ENCODE measurements around the gene C5AR1.
"Not testable (repeated sequence)": the region's sequence is repeated elsewhere in the genome, so short reads cannot be mapped to it uniquely, and the experiment has no call there.

C5AR1 gene

DNA sequence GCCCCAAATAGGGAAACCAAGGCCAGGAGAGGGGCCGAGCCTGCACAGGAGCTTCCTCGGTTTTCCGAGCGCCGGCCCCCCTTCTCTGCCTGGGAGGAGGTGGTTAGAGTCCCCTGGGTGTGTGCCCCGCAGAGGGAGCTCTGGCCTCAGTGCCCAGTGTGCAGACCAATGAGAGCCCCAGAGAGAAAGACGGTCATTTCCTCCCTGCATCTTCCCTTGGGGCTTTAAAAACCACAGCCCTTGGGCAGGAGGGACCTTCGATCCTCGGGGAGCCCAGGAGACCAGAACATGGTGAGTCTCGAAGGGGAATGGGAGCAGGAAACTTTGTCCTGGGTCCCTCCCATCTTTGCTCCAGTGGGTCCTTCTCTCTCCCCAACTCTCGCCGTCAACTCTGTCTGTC is at the start of gene C5AR1:
Gene C5AR1 (plus strand): TSS at position 254 of the 400 bp plus-strand sequence. CDS start 35 bp downstream, at position 289.
- no peak for DNase-seq

- DNase-seq = no peak
Observed at GRCh38 chr19:47260476-47260875, 49.2 kb upstream of the C5AR1 start.

DNA sequence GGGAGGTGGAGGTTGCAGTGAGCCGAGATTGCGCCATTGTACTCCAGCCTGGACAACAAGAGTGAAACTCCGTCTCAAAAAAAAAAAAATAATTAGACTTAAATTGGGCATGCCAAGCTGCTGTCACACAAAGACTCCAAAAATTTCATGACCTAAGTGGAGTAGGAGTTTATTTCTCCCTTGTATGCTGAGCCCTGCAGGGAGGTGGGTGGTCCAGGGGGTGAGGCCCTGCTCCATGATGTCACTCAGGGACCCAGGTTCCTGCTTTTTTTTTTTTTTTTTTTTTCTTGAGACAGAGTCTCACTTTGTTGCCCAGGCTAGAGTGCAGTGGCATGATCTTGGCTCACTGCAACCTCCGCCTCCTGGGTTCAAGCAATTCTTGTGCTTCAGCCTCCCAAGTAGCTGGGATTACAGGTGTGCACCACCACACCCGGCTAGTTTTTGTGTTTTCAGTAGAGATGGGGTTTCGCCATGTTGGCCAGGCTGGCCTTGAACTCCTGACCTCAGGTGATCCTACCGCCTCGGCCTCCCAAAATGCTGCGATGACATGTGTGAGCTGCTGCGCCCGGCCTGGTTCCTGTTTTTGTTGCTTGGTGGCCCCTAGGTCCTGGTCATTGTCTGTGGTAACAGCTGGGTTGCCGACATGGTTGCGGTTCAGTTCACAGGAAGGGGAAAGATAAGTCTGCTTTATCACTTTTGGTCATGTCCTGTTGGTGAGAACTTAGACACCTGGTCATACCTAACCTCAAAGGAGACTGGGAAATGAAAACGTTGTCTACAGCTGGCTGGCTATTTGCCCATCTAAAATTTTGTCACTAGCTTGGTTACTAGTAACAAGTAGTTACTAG is 47.5 kb upstream of the C5AR1 start:
- not testable (repeated sequence) for DNase-seq

DNA sequence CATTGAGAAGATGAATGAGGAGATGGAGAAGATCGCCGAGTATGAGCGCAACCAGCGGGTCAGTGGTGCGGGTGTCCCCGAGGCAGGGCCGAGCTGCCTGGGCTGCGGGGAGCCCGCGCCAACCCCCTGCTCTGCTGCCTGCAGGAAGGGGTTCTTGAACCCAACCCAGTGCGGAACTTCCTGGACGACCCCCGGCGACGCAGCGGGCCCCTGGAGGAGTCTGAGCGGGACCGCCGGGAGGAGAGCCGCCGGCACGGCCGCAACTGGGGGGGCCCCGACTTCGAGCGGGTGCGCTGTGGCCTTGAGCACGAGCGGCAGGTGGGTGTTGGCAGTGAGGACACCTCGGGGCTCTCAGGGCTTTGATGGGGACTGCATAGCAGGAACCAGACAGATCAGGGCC is 45.0 kb upstream of the C5AR1 start:
- DNase-seq = no peak

- no peak for DNase-seq
Observed at GRCh38 chr19:47266401-47266941, 43.2 kb upstream of the C5AR1 start.

- DNase-seq = no peak
Observed at GRCh38 chr19:47267350-47267759, 42.3 kb upstream of the C5AR1 start.

DNA sequence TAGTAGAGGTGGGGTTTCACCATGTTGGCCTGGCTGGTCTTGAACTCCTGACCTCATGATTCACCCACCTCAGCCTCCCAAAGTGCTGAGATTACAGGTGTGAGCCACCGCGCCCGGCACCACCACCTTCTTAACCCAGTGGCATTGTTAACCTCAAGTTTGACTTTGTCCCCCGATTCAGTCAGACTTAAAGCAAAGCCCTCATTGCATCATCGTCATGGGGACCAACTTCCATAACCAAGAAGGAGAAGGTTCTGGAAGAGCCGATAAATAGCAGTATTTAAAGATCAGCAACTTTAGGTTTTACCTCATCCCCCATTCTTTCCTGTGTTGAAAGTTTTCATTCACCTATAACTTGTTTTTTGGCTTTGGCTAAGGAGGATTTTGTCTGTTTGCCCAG is 41.6 kb upstream of the C5AR1 start:
- DNase-seq = no peak

- no peak for DNase-seq
Observed at GRCh38 chr19:47269596-47269995, 40.1 kb upstream of the C5AR1 start.

- no peak for DNase-seq
Observed at GRCh38 chr19:47270408-47270807, 39.3 kb upstream of the C5AR1 start.

DNA sequence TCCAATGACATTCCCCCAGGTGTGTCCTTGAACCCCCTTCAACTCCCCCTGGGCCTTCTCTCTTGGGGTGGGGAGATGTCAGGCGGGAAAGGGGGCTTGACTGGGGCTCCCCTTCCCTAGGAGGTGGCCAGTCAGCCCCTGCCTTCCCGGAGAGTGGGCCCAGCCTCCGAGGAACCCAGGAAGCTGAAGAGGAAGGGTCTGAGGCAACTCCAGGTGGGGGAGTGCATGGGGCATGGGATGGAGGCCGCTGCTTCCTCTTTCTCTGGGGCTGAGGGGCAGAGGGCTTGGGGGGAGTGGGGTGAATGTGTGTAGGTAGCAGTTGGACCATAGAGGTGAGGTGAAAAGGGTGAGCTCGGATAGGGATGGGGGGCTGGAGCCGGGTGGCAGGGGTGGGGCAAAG is 37.7 kb upstream of the C5AR1 start:
- no peak for DNase-seq

GRCh38 chr19:47272448-47273312 is 37.0 kb upstream of the C5AR1 start:
- DNase-seq = no peak

DNA sequence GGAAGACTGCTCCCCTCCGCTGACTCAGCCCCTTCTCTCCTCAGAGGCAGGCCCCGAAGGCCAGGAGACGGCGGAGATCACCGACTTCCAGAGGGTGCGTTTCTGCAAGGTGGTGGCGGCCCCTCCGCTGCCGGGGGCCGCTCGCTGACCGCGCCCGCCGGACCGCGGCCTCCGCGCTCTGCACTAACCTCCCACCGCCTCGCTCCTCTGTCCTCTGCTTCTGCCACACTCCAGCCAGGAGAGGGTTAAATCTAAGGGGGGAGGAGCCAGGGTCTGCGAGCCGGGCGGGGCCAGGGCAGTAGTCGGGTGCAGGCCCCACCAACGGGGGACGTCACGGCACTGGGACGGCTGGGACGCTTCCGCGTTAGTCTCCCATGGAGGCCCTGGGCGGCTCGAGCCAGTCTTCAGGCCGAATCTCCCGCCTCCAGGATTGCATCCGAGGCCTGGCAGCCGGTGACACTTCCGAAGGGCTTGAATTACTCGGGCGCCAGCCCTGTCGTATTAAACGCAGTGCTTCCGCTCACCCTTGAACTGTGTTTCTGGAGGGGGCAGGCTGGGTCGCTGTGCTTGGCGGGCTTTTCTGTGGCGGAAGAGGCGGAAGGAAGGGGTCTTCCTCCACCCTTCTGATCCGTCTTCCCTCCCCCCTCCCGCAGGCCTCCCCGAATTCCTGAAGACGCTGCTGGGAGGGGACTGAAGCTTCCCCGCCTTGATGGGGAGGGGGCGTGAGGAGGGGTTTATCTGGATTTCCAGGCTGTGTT is 36.2 kb upstream of the C5AR1 start:
- peak; percentile 95 for DNase-seq

- DNase-seq = peak; percentile 93
Observed at GRCh38 chr19:47274071-47274890, 35.4 kb upstream of the C5AR1 start, which contains the start of gene INAFM1. TSS of gene INAFM1 (plus strand) at chr19:47274885. CDS start at chr19:47274920, 35 bp downstream.

- peak; percentile 33 for DNase-seq
Observed at GRCh38 chr19:47274891-47275761, 34.5 kb upstream of the C5AR1 start.

DNA sequence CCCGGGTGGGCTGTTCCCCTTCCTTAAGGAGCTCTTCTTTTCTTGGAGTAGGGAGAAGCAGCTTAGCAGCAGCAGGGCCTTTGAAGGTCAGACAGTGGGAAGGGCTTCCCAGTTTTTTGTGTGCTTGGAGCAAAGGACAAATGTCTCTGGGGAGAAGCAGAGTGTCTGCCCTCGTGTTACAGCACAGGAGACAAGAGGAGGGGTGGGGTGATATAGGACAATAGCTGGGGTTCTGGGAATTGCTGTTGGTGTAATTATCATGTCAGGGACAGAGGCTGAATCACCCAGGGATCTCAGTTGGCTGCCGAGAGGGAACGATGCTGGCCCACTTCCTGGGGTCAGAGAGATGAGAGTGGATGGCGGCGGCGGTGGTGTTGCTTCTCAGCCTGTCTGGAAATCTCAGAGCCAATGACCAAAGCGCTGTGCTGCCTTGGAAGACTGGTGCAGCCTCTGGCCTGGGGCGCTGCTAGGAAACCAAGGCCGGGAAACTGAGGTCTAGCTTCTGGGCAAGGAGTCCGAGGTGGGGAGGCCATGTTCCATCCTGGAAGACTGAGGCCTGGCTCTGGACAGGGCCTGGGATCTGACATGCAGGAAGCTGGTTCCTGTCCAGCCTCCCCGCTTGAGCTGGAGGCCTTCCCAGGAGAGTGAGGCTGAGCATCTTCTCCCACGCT is 33.7 kb upstream of the C5AR1 start:
- DNase-seq = peak; percentile 59

- not testable (repeated sequence) for DNase-seq
Observed at GRCh38 chr19:47276513-47276912, 33.1 kb upstream of the C5AR1 start.

- DNase-seq = peak; percentile 32
Observed at GRCh38 chr19:47280183-47280797, 29.4 kb upstream of the C5AR1 start.

GRCh38 chr19:47283405-47284059 is 26.1 kb upstream of the C5AR1 start:
- no peak for DNase-seq

GRCh38 chr19:47284324-47284899 is 25.2 kb upstream of the C5AR1 start:
- peak; percentile 61 for DNase-seq
